HepG2 (cell line): ENCODE results near the gene TMEM252. TPM values are rescaled to one million over a fixed set of nuclear protein-coding genes. Genes with fewer than 3 reads are reported as not detected.

ENCODE experiments used
- AHR ChIP-seq: IDR thresholded peaks from 2 replicates; pipeline ENCODE4 v1.6.1; 2018; ENCODE audit warnings: missing genetic modification reagents, missing compliant biosample characterization
- ARHGAP35 ChIP-seq: sonication (generic); formaldehyde crosslinking; IDR thresholded peaks from 2 replicates; pipeline ENCODE4 v1.9.0; 2022; ENCODE audit warnings: mild to moderate bottlenecking, inconsistent platforms, moderate library complexity, missing genetic modification reagents, borderline replicate concordance
- ELF3 ChIP-seq: IDR thresholded peaks from 2 replicates; pipeline ENCODE4 v1.6.1; 2016; ENCODE audit warnings: missing genetic modification reagents, missing compliant biosample characterization
- KMT2B ChIP-seq: IDR thresholded peaks from 2 replicates; pipeline ENCODE4 v1.6.1; 2016; ENCODE audit warnings: missing genetic modification reagents, missing compliant biosample characterization
- MIER3 ChIP-seq: IDR thresholded peaks from 2 replicates; pipeline ENCODE4 v1.6.1; 2016; ENCODE audit warnings: missing compliant biosample characterization, borderline replicate concordance
- RARA ChIP-seq: IDR thresholded peaks from 2 replicates; pipeline ENCODE4 v1.6.1; 2016; ENCODE audit warnings: missing genetic modification reagents, missing compliant biosample characterization
- SMAD9 ChIP-seq: sonication (generic); formaldehyde crosslinking; IDR thresholded peaks from 2 replicates; pipeline ENCODE4 v1.5.1; 2020; ENCODE audit warnings: mild to moderate bottlenecking, missing genetic modification reagents
- SNRNP70 ChIP-seq: fragments of 200-400 bp; formaldehyde crosslinking; IDR thresholded peaks from 2 replicates; pipeline ENCODE4 v1.6.1; 2017; ENCODE audit warnings: mild to moderate bottlenecking, low read depth, low read length, moderate library complexity
- WIZ ChIP-seq: sonication (generic); formaldehyde crosslinking; IDR thresholded peaks from 2 replicates; pipeline ENCODE4 v1.5.1; 2020; ENCODE audit warnings: mild to moderate bottlenecking, missing genetic modification reagents
- ZBTB1 ChIP-seq: sonication (generic); formaldehyde crosslinking; IDR thresholded peaks from 2 replicates; pipeline ENCODE4 v1.4.0; 2020; ENCODE audit warnings: missing genetic modification reagents, borderline replicate concordance
- ZBTB21 ChIP-seq: sonication (generic); formaldehyde crosslinking; IDR thresholded peaks from 2 replicates; pipeline ENCODE4 v1.4.0; 2020; ENCODE audit warnings: missing genetic modification reagents
- ZKSCAN1 ChIP-seq: fragments of 150-350 bp; IDR thresholded peaks from 2 replicates; pipeline ENCODE4 v1.6.1; 2014; ENCODE audit warnings: low read length
- ZMAT3 ChIP-seq: sonication (generic); formaldehyde crosslinking; conservative IDR thresholded peaks from 2 replicates; pipeline ENCODE4 v1.7.0; 2021; ENCODE audit warnings: missing genetic modification reagents
- ZNF549 ChIP-seq: sonication (generic); formaldehyde crosslinking; IDR thresholded peaks from 2 replicates; pipeline ENCODE4 v1.5.0; 2020; ENCODE audit warnings: missing genetic modification reagents
- ZNF598 ChIP-seq: sonication (generic); formaldehyde crosslinking; IDR thresholded peaks from 2 replicates; pipeline ENCODE4 v1.5.1; 2020; ENCODE audit warnings: mild to moderate bottlenecking, missing genetic modification reagents, borderline replicate concordance
- ZNF607 ChIP-seq: sonication (generic); formaldehyde crosslinking; IDR thresholded peaks from 2 replicates; pipeline ENCODE4 v1.5.1; 2020; ENCODE audit warnings: missing genetic modification reagents, mild to moderate bottlenecking, borderline replicate concordance
- ZNF703 ChIP-seq: sonication (generic); formaldehyde crosslinking; IDR thresholded peaks from 2 replicates; pipeline ENCODE4 v1.5.1; 2020; ENCODE audit warnings: missing genetic modification reagents, mild to moderate bottlenecking, moderate library complexity, borderline replicate concordance
- ZNF816 ChIP-seq: sonication (generic); formaldehyde crosslinking; IDR thresholded peaks from 2 replicates; pipeline ENCODE4 v1.8.0; 2022; ENCODE audit warnings: missing genetic modification reagents, mild to moderate bottlenecking, borderline replicate concordance
- ZSCAN29 ChIP-seq: sonication (generic); formaldehyde crosslinking; conservative IDR thresholded peaks from 2 replicates; pipeline ENCODE4 v1.4.0; 2020; ENCODE audit warnings: mild to moderate bottlenecking, missing genetic modification reagents
- polyA plus RNA-seq, 8 experiments: library from polyadenylated mRNA; depleted of rRNA in 3 of 8; stranded (reverse) in 7 of 8; unstranded in 1 of 8; fragments of >200 nt; fragmentation: Illumina TruSeq in 4 of 8; extraction: Trizol in 4 of 8; gene quantifications; 2 replicates each; pipeline versions ENCODE4 v1.2.1 to v1.2.3, GENCODE V29; 2011 to 2016; ENCODE audit warnings: low read depth in 4 of 8, missing spikeins in 1 of 8, mixed read lengths in 1 of 8; ENCODE audit not compliant: insufficient read depth in 1 of 8
- total RNA-seq, 5 experiments: library from RNA; depleted of rRNA; stranded (reverse); fragments of >200 nt; fragmentation: Illumina TruSeq; extraction: Trizol; gene quantifications; 2 replicates each; pipeline ENCODE4 v1.2.3, GENCODE V29; 2016; ENCODE audit warnings: low read depth in 1 of 5
- TF ChIP-seq, protein P1 (sequence below): sonication (generic); formaldehyde crosslinking; IDR thresholded peaks from 2 replicates; pipeline ENCODE4 v1.4.0; 2020; ENCODE audit warnings: mild to moderate bottlenecking, low read depth, missing genetic modification reagents
- TF ChIP-seq, protein P2 (sequence below): sonication (generic); formaldehyde crosslinking; IDR thresholded peaks from 2 replicates; pipeline ENCODE4 v1.4.0; 2020; ENCODE audit warnings: missing genetic modification reagents, borderline replicate concordance
- TF ChIP-seq, protein P3 (sequence below): sonication (generic); formaldehyde crosslinking; IDR thresholded peaks from 2 replicates; pipeline ENCODE4 v1.4.0; 2020; ENCODE audit warnings: missing genetic modification reagents
- TF ChIP-seq, protein P4 (sequence below): sonication (generic); formaldehyde crosslinking; IDR thresholded peaks from 2 replicates; pipeline ENCODE4 v1.4.0; 2020; ENCODE audit warnings: missing genetic modification reagents, mild to moderate bottlenecking, borderline replicate concordance

TMEM252 gene
- total and polyA plus RNA-seq, 2 of the 13 experiments (the other 11 are each of a cell fraction or from before 2014, with no cell fraction given): not detected

DNA sequence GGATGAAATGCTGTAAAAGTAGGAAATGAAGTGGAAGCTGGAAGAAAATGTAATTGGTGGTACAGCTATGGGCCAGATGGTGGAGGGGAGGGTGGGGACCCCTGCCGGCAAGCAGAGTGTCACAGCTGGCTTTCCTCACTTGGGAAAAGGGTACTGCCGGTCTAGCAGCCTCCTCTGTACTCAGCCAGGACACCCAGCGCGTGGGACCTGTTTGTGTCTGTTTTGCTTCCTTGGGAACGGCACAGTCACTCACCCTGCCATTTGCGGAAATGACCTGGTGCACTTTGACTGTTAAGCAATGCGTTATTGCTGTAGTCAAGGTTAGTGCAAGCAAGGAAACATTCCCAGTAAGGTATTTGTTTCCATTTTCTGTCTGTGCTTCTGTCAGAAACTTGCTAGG lies 10.1 kb downstream of the TMEM252 start (continued):
- TF ChIP-seq ZNF703: no peak
- no peak for TF ChIP-seq AHR
- no peak for TF ChIP-seq ZMAT3 (CRISPR knock-in tag)
- TF ChIP-seq MIER3: peak; percentile 48; the same call in 1 of the 2 replicates
- TF ChIP-seq SNRNP70: no peak
- no peak for TF ChIP-seq ZKSCAN1
- TF ChIP-seq KMT2B (CRISPR knock-in tag): no peak
- no peak for TF ChIP-seq ZBTB1 (CRISPR knock-in tag)
- peak; percentile 91 for TF ChIP-seq RARA (CRISPR knock-in tag)
- no peak for TF ChIP-seq ZNF607 (CRISPR knock-in tag)
- no peak for TF ChIP-seq ZBTB21 (CRISPR knock-in tag)
- TF ChIP-seq ARHGAP35 (CRISPR knock-in tag): no peak
- no peak for TF ChIP-seq SMAD9 (CRISPR knock-in tag)
- no peak for TF ChIP-seq ZNF816 (CRISPR knock-in tag)
- TF ChIP-seq, protein P1, sequence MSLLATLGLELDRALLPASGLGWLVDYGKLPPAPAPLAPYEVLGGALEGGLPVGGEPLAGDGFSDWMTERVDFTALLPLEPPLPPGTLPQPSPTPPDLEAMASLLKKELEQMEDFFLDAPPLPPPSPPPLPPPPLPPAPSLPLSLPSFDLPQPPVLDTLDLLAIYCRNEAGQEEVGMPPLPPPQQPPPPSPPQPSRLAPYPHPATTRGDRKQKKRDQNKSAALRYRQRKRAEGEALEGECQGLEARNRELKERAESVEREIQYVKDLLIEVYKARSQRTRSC: no peak
- TF ChIP-seq, protein P2, sequence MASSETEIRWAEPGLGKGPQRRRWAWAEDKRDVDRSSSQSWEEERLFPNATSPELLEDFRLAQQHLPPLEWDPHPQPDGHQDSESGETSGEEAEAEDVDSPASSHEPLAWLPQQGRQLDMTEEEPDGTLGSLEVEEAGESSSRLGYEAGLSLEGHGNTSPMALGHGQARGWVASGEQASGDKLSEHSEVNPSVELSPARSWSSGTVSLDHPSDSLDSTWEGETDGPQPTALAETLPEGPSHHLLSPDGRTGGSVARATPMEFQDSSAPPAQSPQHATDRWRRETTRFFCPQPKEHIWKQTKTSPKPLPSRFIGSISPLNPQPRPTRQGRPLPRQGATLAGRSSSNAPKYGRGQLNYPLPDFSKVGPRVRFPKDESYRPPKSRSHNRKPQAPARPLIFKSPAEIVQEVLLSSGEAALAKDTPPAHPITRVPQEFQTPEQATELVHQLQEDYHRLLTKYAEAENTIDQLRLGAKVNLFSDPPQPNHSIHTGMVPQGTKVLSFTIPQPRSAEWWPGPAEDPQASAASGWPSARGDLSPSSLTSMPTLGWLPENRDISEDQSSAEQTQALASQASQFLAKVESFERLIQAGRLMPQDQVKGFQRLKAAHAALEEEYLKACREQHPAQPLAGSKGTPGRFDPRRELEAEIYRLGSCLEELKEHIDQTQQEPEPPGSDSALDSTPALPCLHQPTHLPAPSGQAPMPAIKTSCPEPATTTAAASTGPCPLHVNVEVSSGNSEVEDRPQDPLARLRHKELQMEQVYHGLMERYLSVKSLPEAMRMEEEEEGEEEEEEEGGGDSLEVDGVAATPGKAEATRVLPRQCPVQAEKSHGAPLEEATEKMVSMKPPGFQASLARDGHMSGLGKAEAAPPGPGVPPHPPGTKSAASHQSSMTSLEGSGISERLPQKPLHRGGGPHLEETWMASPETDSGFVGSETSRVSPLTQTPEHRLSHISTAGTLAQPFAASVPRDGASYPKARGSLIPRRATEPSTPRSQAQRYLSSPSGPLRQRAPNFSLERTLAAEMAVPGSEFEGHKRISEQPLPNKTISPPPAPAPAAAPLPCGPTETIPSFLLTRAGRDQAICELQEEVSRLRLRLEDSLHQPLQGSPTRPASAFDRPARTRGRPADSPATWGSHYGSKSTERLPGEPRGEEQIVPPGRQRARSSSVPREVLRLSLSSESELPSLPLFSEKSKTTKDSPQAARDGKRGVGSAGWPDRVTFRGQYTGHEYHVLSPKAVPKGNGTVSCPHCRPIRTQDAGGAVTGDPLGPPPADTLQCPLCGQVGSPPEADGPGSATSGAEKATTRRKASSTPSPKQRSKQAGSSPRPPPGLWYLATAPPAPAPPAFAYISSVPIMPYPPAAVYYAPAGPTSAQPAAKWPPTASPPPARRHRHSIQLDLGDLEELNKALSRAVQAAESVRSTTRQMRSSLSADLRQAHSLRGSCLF (CRISPR knock-in tag): no peak
- TF ChIP-seq ELF3 (CRISPR knock-in tag): peak; percentile 88
- TF ChIP-seq, protein P3, sequence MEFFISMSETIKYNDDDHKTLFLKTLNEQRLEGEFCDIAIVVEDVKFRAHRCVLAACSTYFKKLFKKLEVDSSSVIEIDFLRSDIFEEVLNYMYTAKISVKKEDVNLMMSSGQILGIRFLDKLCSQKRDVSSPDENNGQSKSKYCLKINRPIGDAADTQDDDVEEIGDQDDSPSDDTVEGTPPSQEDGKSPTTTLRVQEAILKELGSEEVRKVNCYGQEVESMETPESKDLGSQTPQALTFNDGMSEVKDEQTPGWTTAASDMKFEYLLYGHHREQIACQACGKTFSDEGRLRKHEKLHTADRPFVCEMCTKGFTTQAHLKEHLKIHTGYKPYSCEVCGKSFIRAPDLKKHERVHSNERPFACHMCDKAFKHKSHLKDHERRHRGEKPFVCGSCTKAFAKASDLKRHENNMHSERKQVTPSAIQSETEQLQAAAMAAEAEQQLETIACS (CRISPR knock-in tag): no peak
- TF ChIP-seq ZNF598 (CRISPR knock-in tag): no peak
- TF ChIP-seq, protein P4, sequence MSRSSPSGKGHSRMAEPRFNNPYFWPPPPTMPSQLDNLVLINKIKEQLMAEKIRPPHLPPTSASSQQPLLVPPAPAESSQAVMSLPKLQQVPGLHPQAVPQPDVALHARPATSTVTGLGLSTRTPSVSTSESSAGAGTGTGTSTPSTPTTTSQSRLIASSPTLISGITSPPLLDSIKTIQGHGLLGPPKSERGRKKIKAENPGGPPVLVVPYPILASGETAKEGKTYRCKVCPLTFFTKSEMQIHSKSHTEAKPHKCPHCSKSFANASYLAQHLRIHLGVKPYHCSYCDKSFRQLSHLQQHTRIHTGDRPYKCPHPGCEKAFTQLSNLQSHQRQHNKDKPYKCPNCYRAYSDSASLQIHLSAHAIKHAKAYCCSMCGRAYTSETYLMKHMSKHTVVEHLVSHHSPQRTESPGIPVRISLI: no peak
- no peak for TF ChIP-seq ZNF549 (CRISPR knock-in tag)
- no peak for TF ChIP-seq ZSCAN29 (CRISPR knock-in tag)
- peak; percentile 86; the same call in 1 of the 2 replicates for TF ChIP-seq WIZ (CRISPR knock-in tag)
